ENCODE data around the gene FILIP1L. TPM values are rescaled to one million over a fixed set of nuclear protein-coding genes. Genes with fewer than 3 reads are reported as not detected.
"Not testable (repeated sequence)": the region's sequence is repeated elsewhere in the genome, so short reads cannot be mapped to it uniquely, and the experiment has no call there.

FILIP1L gene
- total RNA-seq, 1 donor from 2014 or later, result 42.7 TPM

DNA sequence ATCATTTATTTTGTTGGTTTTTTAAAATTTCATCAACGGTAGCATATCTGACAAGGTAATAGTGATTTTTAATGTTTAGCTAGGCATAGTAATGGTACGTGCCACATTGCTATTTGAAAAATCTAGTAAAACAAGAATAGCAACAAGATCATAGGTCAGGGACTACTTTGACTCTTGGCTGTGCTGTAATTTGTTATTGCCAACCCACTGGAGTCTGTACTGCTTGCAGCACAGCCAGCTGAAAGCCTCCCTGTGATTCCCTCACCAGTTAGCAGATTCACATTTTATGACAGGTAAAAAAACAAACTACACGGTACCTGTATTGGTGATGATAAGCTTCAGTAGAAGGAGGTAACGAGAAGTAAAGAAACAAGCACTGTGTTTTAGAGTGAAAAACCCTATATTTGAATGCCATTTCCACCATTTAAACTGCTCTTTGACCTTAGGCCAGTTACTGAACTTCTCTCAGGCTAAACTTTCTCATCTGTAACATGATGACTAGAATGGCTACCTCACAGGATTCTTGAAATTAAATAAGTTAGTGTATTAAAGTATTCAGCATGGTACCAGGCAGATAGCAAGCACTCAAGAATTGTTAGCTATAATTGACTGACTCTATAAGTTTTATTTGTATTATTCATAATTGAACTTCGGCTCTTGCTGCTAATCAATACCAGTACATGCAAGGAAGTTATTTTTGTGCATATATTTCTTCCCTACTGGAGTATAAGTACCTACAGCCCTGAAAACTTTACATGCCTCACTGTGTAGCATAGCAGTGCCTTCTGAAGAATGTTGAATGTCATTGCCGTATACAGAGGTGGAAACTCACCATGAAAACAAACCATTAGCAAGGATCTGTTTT, 16.1 kb downstream of the FILIP1L start:
- DNase-seq, result no peak

- DNase-seq, result peak; percentile 14
These were observed 17.4 kb downstream of the FILIP1L start for GRCh38 chr3:100096866-100097265.

DNA sequence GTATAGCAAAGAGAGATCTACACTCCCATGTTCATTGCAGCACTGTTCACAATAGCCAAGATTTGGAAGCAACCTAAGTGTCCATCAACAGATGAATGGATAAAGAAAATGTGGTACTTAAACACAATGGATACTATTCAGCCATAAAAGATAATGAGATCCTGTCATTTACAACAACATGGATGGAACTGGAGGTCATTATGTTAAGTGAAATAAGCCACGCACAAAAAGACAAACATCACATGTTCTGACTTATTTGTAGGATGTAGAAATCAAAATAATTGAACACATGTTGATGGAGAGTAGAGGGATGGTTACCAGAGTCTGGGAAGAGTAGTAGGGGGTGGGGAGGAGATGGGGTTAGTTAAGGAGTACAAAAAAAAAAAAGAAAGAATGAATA, 18.0 kb downstream of the FILIP1L start:
- not testable (repeated sequence) for DNase-seq

- DNase-seq, result peak; percentile 55
These were observed 20.5 kb downstream of the FILIP1L start for GRCh38 chr3:100093831-100094230.

- DNase-seq, result no peak
These were observed 23.7 kb downstream of the FILIP1L start for GRCh38 chr3:100090669-100091005.

DNA sequence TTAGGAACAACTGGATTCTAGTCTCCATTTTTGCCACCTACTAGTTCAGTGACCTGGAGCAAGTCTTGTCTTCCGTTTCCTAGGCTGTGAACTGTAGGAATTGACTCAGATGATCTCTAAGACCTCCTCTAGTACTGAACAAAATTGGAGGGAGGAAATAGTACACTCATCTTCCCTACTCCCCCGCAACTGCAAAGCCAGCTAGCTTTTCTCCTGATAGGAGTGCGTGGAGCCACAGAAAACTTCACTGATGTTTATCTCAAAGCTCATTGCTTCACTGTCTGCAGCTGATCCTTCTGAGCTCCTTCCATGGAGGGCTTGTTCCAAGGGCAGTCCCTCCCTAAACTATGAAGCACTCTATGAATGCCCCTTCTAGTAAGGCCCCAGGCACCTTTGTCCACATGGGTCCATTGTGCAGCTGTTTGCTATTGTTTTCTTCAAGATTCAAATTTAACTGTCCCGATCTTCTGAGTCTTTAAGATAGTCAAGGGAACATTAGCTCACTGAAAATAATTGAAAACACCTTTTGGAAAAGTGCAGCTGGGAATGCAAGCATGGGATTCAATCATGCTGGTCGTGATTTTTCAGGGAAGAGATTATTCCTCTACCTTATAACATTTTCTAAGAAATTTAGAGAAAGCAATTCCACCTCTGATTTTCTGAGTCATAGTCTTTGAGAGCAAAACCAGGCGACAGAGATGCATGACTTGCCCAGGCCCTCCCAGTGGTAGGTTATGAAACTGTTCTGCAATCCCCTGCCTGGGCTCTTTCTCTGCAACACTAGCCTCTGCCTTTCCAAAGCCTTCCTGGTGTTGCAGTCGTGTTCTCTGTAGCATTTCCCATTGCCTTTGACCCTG, 24.3 kb downstream of the FILIP1L start:
- peak; percentile 66 for DNase-seq

GRCh38 chr3:100088735-100089368, 25.4 kb downstream of the FILIP1L start:
- DNase-seq, result no peak

- no peak for DNase-seq
These were observed 27.1 kb downstream of the FILIP1L start for GRCh38 chr3:100087198-100087597.

- DNase-seq, result no peak
These were observed 27.9 kb downstream of the FILIP1L start for GRCh38 chr3:100086401-100086800.

GRCh38 chr3:100084100-100084806, 30.0 kb downstream of the FILIP1L start:
- no peak for DNase-seq

DNA sequence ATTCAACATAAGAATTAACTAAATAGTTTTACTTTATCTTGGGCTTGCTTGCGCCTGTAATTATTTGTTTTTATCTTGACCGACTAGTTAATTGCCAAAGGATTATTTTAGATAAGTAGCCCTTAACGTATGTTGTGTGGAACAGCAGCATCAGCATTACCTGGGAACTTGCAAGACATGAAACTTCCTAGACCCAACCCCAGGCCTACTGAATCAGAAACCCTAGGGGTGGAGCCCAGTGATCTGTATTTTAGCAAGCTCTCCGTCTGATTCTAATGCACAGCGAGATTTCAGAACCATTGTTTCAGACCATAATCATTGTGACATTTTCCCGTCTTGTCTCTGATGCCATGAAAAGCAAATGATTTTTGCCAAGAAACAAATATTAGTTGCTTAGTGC, 31.1 kb downstream of the FILIP1L start:
- DNase-seq, result no peak

GRCh38 chr3:100082714-100083113, 31.6 kb downstream of the FILIP1L start:
- no peak for DNase-seq

- DNase-seq, result no peak
These were observed 32.2 kb downstream of the FILIP1L start for GRCh38 chr3:100081986-100082692.

DNA sequence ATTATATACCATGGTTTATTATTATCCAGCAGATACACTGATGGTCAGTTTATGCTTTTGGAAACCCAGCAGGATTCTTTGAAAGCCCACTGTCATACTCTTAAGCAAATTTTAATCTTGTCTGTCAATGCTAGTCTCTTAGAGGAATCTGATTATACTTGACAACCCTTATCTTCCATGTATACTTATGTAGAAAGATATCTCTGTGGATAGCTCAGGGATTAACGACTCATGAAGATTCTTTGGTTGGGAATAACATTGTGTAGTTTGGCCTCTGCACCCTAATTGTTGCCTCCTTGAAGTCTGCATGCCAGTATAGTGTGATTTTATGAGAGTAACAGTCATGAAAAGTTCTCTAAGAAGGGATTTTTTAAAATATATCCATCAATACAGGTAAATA, 33.0 kb downstream of the FILIP1L start:
- no peak for DNase-seq

DNA sequence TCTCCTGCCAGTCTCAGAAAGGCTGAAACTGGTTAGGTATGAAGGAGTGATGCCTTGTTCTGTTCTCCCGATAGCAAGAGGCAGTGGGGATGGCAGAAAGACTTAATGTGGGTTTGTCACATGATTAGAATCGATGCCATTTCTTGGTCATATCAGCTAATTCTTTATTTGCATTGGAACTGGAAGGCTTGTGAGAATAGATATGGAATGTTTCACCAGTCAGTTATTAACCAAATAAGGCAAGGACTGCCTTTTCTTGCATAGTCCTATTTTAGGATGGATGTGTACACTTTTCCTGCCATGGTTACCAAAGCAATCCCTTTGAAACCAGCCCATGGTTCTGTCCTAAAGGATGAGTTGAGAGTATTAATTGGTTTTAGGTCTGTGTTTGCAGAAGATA, 33.7 kb downstream of the FILIP1L start:
- DNase-seq, result no peak

DNA sequence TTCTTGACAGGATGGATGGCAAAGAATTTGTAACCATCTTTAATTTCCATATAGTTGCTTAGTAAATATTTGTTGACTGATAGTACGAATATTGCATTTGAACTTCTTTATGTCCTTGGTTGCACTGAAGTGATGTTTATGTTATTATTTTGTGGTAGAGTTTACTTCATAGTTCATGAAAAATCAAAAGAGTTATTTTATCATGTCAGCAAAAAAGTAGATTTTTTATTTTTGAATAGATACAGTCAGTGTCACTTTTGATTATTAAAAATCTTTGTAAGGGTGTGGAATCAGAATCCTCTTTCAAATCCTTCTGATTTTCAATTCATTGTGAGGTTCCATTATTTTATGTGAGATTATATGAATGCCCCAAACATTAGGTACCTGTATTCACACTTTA, 35.0 kb downstream of the FILIP1L start:
- no peak for DNase-seq

DNA sequence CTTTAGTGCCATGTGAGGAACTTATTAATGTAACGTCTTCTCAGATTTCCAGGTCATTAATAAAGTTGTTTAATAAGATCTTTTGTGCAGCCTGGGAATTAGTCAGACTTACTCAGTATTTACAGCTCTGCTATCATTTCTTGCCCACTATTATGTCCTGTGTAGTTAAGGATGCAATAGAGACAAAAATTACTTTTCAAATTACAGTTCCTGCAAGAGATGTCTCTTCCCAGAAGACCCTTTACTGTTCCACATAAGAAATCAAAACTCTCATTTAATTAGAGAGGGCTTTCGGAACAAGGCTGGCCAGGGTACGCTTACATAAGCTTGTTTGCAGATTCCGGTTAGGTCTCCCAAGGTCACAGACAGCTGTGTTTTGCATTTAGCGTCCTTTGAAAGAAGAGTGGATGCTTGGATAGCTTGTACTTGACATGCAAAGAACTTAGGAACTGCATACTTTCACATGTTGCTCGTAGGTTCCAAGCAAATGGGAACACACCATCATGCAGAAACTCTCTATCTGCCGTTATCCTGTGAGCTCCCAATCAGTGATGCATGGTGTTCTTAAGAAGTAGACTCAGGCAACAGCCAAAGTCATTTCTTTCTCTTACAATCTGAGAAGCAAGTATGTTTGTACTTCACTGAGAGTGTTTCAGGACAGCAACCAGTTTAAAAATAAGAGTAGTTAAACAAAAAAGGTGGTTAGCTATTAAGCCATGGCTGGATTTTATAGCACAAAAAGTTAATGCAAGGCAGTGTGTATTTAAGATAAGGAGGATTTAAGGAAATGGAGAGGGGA, 37.4 kb downstream of the FILIP1L start:
- no peak for DNase-seq

DNA sequence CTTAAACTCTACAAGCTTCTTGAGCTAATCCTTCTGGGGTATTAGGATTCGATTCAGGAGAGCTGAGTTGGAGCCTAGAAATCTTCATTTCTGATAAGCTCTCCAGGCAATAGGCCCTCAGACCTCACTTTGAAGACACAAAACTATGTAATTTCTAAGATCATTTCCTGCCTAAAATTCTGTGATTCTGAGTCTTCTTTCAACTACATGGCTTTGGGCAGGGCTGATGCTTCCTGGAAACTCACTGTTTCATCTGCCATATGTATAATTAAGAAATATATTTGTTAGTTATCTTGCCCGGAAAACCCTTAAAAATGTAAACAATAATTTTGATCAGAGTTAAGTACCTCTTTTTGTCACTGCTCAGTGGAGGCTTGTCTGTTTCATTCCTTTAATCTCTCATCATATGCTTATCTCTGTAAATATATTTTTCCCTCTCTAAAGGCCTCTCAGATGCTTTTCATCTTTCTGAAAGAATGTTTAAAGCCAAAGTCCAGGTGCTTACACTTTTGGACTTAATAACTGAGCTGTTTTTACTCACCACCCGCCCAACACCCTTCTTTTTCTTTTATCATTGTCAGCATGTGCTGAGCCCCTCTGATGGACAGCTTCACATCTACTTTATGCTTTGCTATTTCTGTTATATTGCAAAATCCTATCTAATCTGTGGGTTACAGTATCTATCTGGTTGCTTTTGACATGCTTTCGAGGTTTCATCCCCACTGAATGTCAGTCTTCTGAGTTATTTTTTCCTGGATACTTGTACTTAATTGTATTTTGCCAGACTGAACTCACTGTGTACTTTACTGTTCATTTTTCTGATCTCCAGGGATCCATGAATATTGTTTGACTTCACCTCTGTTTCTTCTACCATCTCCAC, 38.2 kb downstream of the FILIP1L start:
- no peak for DNase-seq

GRCh38 chr3:100075196-100075595, 39.1 kb downstream of the FILIP1L start:
- no peak for DNase-seq

GRCh38 chr3:100073714-100074307, 40.5 kb downstream of the FILIP1L start:
- DNase-seq, result peak; percentile 45
